Gastrocnemius medialis (tissue), 4 donors: ENCODE data around the gene SMARCD1. TPM values are rescaled to one million over a fixed set of nuclear protein-coding genes. Genes with fewer than 3 reads are reported as not detected.
A peak's percentile ranks its signal among the peaks of the same experiment; 100 is the strongest.

Source experiments
- ATAC-seq, 2 donors: fragments of 150-250 bp; one replicate each; pipeline ENCODE4 v1.9.1; 2016
- DNase-seq, 2 donors: peaks; one replicate each; pipeline ENCODE4 v3.0.0-alpha.2; 2019
- H3K27ac ChIP-seq, 4 donors: fragments of 200-600 bp; sonication (generic); 1 replicate in 1 of 4; 2 replicates in 3 of 4; pipeline ENCODE4 v1.5.1; 2016 to 2018; ENCODE audit warnings: mild to moderate bottlenecking in 2 of 4, moderate library complexity in 1 of 4
- H3K27me3 ChIP-seq, 3 donors: fragments of 200-600 bp; sonication (generic) in 2 of 3; 1 replicate in 1 of 3; 2 replicates in 2 of 3; pipeline versions ENCODE4 v1.5.1 to v1.6.0; 2016 to 2019; ENCODE audit warnings: mild to moderate bottlenecking in 1 of 3, moderate library complexity in 1 of 3
- H3K36me3 ChIP-seq, 2 donors: fragments of 200-600 bp; sonication (generic) in 1 of 2; one replicate each; pipeline ENCODE4 v1.5.1; 2017 to 2018
- H3K4me1 ChIP-seq, 2 donors: fragments of 200-600 bp; sonication (generic) in 1 of 2; one replicate each; pipeline ENCODE4 v1.5.1; 2016 to 2017; ENCODE audit warnings: mild to moderate bottlenecking in 2 of 2
- H3K4me3 ChIP-seq, 4 donors: fragments of 200-600 bp; sonication (generic) in 3 of 4; 1 replicate in 1 of 4; 2 replicates in 3 of 4; pipeline ENCODE4 v1.5.1; 2016 to 2019; ENCODE audit warnings: mild to moderate bottlenecking in 2 of 4
- H3K9me3 ChIP-seq, 3 donors: fragments of 200-600 bp; sonication (generic) in 2 of 3; 1 replicate in 1 of 3; 2 replicates in 2 of 3; pipeline ENCODE4 v1.5.1; 2016 to 2019
- POLR2A ChIP-seq, 2 donors: fragments of 450-650 bp; IDR thresholded peaks; one replicate each; pipeline ENCODE4 v1.6.1; 2017; ENCODE audit warnings: antibody characterized with exemption in 2 of 2, mild to moderate bottlenecking in 2 of 2, moderate library complexity in 2 of 2
- in situ Hi-C, 4 donors: fragments of 200-750 bp; cut with MboI; loops; one replicate each; pipeline versions ENCODE4 v1.15.0 to v1.8.0; 2017; ENCODE audit warnings: low sequenced_read_pairs in 4 of 4
- intact Hi-C: fragments of 100-400 bp; cut with DNase I; formaldehyde crosslinking; loops from one replicate; pipeline ENCODE4 v1.15.1; 2023; ENCODE audit warnings: low total_unique reads
- total RNA-seq, 4 donors: library from RNA; depleted of rRNA; stranded (reverse); fragments of >200 nt; gene quantifications; one replicate each; pipeline versions ENCODE4 v1.1.0 to v1.2.3, GENCODE V29; 2016
- TF ChIP-seq, protein P1 (sequence below), 5 experiments: fragments of 450-650 bp in 3 of 5; fragments of 200-600 bp in 2 of 5; sonication (generic) in 2 of 5; IDR thresholded peaks in 4 of 5; conservative IDR thresholded peaks in 1 of 5; 1 replicate in 4 of 5; 2 replicates in 1 of 5; pipeline ENCODE4 v1.5.1; 2016 to 2019; ENCODE audit warnings: antibody characterized with exemption in 5 of 5, mild to moderate bottlenecking in 3 of 5, moderate library complexity in 3 of 5

SMARCD1 gene
- total RNA-seq, 4 donors from 2014 or later = 16.9 to 27.3 (median 20.1) TPM

DNA sequence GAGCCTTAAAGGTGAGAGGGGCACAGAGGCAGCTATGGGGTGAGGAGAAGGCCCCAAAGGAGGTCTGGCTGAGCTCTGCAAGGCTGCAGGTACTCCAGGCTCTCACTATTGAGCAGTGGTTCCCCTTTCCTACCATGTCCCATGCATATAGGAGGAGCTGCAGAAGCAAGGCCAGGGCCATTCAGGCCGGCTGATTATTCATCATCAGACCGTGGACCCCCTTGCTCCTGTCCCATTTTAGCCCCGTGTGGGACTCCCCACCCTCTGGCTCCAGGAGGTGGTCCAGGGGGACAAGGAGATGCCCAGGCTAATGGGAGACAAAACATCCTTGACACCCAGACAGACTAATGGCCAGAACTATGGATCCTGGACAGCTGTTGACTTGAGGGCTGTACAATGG is 21.8 kb downstream of the SMARCD1 start:
- H3K9me3 ChIP-seq = no peaks in the 10 kb centered on the region
- H3K27ac ChIP-seq = peak overlapping the region; percentile 92 to 95 (median 95)
- no peaks in the 10 kb centered on the region for H3K27me3 ChIP-seq
- ATAC-seq (no peak), DNase-seq (no peak)
- no peak for TF ChIP-seq POLR2A (IDR thresholded peaks at IDR 0.05)
- TF ChIP-seq, protein P1, sequence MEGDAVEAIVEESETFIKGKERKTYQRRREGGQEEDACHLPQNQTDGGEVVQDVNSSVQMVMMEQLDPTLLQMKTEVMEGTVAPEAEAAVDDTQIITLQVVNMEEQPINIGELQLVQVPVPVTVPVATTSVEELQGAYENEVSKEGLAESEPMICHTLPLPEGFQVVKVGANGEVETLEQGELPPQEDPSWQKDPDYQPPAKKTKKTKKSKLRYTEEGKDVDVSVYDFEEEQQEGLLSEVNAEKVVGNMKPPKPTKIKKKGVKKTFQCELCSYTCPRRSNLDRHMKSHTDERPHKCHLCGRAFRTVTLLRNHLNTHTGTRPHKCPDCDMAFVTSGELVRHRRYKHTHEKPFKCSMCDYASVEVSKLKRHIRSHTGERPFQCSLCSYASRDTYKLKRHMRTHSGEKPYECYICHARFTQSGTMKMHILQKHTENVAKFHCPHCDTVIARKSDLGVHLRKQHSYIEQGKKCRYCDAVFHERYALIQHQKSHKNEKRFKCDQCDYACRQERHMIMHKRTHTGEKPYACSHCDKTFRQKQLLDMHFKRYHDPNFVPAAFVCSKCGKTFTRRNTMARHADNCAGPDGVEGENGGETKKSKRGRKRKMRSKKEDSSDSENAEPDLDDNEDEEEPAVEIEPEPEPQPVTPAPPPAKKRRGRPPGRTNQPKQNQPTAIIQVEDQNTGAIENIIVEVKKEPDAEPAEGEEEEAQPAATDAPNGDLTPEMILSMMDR (IDR thresholded peaks at IDR 0.05 in 4 of 5, conservative IDR thresholded peaks at IDR 0.05 in 1 of 5) = no peak
- H3K4me1 ChIP-seq = peaks cover 84 to 86% of the 10 kb centered on the region in 2 donors
- in situ Hi-C loops = loop anchor here in 1 of 4 donors (10.0 kb wide), 1 partner anchor 58 kb away; the partner anchor contains the start of gene CERS5
- no peak overlapping the region for H3K4me3 ChIP-seq
- intact Hi-C loops = no loop called here
- peaks cover 0 to 6% of the 10 kb centered on the region in 2 donors for H3K36me3 ChIP-seq

DNA sequence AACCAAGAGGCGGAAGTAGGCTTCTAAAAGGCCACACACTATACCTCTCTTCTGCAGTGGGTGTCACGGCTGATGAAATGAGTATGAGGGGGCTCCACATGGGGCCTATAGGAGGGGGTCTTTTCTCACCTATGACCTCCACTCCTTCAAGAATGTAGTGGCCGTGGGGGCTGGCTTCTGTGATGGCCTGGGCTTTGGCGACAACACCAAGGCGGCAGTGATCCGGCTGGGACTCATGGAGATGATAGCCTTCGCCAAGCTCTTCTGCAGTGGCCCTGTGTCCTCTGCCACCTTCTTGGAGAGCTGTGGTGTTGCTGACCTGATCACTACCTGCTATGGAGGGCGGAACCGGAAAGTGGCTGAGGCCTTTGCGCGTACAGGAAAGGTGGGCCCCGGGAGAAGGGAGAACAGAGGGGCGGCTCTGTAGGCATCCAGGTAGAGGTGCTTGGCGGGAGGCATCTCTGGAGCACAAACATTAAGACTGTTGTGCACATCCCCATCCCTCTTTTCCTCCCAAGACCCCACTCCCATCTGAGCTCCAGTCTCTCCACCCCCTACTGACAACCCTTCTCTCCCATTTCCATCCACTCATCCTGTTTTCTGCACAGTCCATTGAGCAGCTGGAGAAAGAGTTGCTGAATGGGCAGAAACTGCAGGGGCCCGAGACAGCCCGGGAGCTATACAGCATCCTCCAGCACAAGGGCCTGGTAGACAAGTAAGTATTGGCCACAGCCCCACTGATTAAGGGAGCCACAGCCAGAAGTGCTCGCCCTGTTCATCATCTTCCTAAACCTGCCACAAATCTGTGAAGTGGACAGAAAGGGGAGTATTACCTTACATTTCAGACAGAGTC is 22.5 kb downstream of the SMARCD1 start:
- no peak for DNase-seq
- Histone ChIP-seq H3K27ac (peak overlapping the region; percentile 92 to 95 (median 95)), H3K4me1 (peaks cover 79 to 86% of the 10 kb centered on the region in 2 donors), H3K27me3 (no peaks in the 10 kb centered on the region), H3K9me3 (no peaks in the 10 kb centered on the region), H3K4me3 (no peak overlapping the region), H3K36me3 (peaks cover 0 to 6% of the 10 kb centered on the region in 2 donors)
- TF ChIP-seq POLR2A (IDR thresholded peaks at IDR 0.05) = no peak
- TF ChIP-seq, protein P1 (IDR thresholded peaks at IDR 0.05 in 4 of 5, conservative IDR thresholded peaks at IDR 0.05 in 1 of 5) = no peak
- in situ Hi-C loops (loop anchor here in 1 of 4 donors (10.0 kb wide), 1 partner anchor 57 kb away; the partner anchor contains the start of gene CERS5), intact Hi-C loops (no loop called here)
- ATAC-seq = no peak

DNA sequence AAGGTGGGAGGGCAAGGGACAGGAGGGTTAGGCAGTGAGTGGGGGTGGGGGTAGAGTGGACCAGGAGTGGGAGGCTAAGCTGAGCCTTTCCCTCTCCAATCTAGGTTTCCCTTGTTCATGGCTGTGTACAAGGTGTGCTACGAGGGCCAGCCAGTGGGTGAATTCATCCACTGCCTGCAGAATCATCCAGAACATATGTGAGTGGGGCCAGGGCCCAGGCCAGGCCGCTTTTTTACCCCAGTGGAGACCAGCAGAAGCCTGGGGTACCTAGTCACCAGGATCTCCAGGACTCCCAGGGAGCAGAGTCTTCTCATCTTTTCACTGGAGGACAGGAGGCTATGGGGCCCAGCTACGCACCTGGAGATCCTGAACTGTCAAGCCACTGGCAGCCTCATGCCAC is 24.2 kb downstream of the SMARCD1 start:
- TF ChIP-seq POLR2A (IDR thresholded peaks at IDR 0.05) = no peak
- TF ChIP-seq, protein P1 (IDR thresholded peaks at IDR 0.05 in 4 of 5, conservative IDR thresholded peaks at IDR 0.05 in 1 of 5) = no peak
- H3K27me3 ChIP-seq = no peaks in the 10 kb centered on the region
- peak in 1 of 2 donors; percentile 50 for DNase-seq
- ATAC-seq = no peak
- in situ Hi-C loops (loop anchor here in 1 of 4 donors (10.0 kb wide), 1 partner anchor 55 kb away; the partner anchor contains the start of gene CERS5), intact Hi-C loops (no loop called here)
- H3K36me3 ChIP-seq = peaks cover 0 to 6% of the 10 kb centered on the region in 2 donors
- H3K4me1 ChIP-seq = peaks cover 80 to 88% of the 10 kb centered on the region in 2 donors
- no peaks in the 10 kb centered on the region for H3K9me3 ChIP-seq
- H3K4me3 ChIP-seq = peak overlapping the region in 1 of 4 donors; percentile 12
- peak overlapping the region; percentile 92 to 95 (median 95) for H3K27ac ChIP-seq

DNA sequence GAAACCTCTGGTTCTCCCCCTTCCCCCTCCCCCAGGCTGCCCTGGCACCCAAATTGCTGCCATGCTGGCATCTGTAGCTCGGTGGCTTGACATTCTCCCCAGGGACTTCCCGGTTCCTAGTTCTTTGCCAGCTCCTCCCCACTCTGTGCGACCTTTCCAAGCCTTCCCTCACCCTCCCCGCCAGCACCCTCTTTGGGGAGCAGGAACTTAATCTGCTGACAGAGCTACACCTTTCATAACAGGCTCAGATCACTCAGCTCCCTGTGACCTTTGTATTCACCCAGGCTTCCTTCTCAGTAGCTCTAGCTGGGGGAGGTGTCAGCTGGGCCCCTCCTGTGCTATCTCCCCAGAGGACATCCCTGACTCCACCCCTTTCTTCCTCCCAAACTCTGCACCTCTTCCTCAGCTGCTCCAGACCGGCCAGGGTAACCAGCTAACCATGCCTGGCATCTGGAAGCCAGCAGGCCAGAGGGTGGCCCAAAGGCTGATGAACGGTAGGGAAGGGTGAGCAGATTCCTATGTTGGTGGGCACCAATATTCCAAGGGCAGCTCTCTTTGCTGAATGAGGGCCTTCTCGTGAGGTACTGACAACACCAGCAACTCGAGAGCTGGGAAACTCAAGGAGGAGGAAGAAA is 25.1 kb downstream of the SMARCD1 start:
- DNase-seq = peak; percentile 50 to 91
- ATAC-seq = peak; percentile 5 to 38
- in situ Hi-C loops = no loop called here

More for the DNA sequence above, 25.1 kb downstream of the SMARCD1 start:
- peaks cover 0 to 6% of the 10 kb centered on the region in 2 donors for H3K36me3 ChIP-seq
- peak overlapping the region in 3 of 4 donors; percentile 1 to 96 (median 45) for H3K4me3 ChIP-seq
- peaks cover 76 to 85% of the 10 kb centered on the region in 2 donors for H3K4me1 ChIP-seq
- no peaks in the 10 kb centered on the region for H3K27me3 ChIP-seq
- no peak for TF ChIP-seq POLR2A (IDR thresholded peaks at IDR 0.05)
- TF ChIP-seq, protein P1 (IDR thresholded peaks at IDR 0.05 in 4 of 5, conservative IDR thresholded peaks at IDR 0.05 in 1 of 5) = no peak
- no peaks in the 10 kb centered on the region for H3K9me3 ChIP-seq
- intact Hi-C loops = loop anchor here (5.0 kb wide), 3 partner anchors 132 to 368 kb away; partner anchors contain the start of genes LARP4 and TMBIM6
- H3K27ac ChIP-seq = peak overlapping the region; percentile 92 to 95 (median 95)
